B cell (primary cell): Measurements from ENCODE around the gene RNASE7.

Experiments used
- CTCF ChIP-seq: fragments of 200-600 bp; IDR thresholded peaks from one replicate; pipeline ENCODE4 v1.8.0; 2022; ENCODE audit warnings: antibody characterized with exemption, mild to moderate bottlenecking
- EZH2 ChIP-seq: IDR thresholded peaks from 2 replicates; pipeline ENCODE4 v1.6.1; 2012; ENCODE audit warnings: borderline replicate concordance, low read depth, mild to moderate bottlenecking, moderate library complexity, low read length; ENCODE audit not compliant: insufficient read depth, poor library complexity, severe bottlenecking

GRCh38 chr14:21041676-21042433 is at the start of gene RNASE7:
- TF ChIP-seq CTCF (no peak), EZH2 (no peak)
